OCI-LY7 (cell line): ENCODE measurements around the gene FHOD3. TPM values are rescaled to one million over a fixed set of nuclear protein-coding genes. Genes with fewer than 3 reads are reported as not detected.

ENCODE experiments used
- BruUV-seq: library from RNA; stranded (reverse); fragments of 400-500 nt; replicated peaks from 2 replicates; lab custom pipeline; 2021; lab: Mats Ljungman, UMichigan
- CTCF ChIA-PET: fragments of 300-600 bp; sonication (Branson Sonifier 250); formaldehyde crosslinking; loops from one replicate; lab custom pipeline; 2022; ENCODE audit warnings: antibody characterized with exemption; ENCODE audit not compliant: unreplicated experiment; lab: Charles Lee
- POLR2A ChIA-PET: fragments of 300-600 bp; sonication (Branson Sonifier 250); formaldehyde crosslinking; loops from one replicate; lab custom pipeline; 2022; ENCODE audit warnings: antibody characterized with exemption; lab: Charles Lee
- DNase-seq: peaks from one replicate; pipeline ENCODE4 v3.0.0-alpha.2; 2015; ENCODE audit warnings: low spot score
- H2AFZ ChIP-seq: fragments of 200-600 bp; sonication (generic), shearing (Covaris generic); 2 replicates; pipeline ENCODE4 v1.6.1; 2014; ENCODE audit warnings: mild to moderate bottlenecking, antibody characterized with exemption, low read length, moderate library complexity
- H3K27ac ChIP-seq: fragments of 200-600 bp; sonication (generic); 2 replicates; pipeline ENCODE4 v1.5.1; 2014; ENCODE audit warnings: mixed run types, low read depth, mild to moderate bottlenecking, moderate library complexity, low read length, inconsistent platforms; ENCODE audit not compliant: poor library complexity, severe bottlenecking
- H3K36me3 ChIP-seq: fragments of 200-600 bp; sonication (generic); 2 replicates; pipeline ENCODE4 v1.6.1; 2014; ENCODE audit warnings: mild to moderate bottlenecking, antibody characterized with exemption, low read length, moderate library complexity, mixed read lengths; ENCODE audit not compliant: insufficient read depth
- H3K4me1 ChIP-seq: fragments of 200-600 bp; sonication (generic); 2 replicates; pipeline ENCODE4 v1.5.1; 2014; ENCODE audit warnings: mild to moderate bottlenecking, low read length; ENCODE audit not compliant: insufficient read depth, poor library complexity, severe bottlenecking
- H3K4me2 ChIP-seq: fragments of 200-600 bp; sonication (generic); 2 replicates; pipeline ENCODE4 v1.6.1; 2014; ENCODE audit warnings: mild to moderate bottlenecking, low read length
- H3K4me3 ChIP-seq: fragments of 200-600 bp; sonication (generic); 2 replicates; pipeline ENCODE4 v1.5.1; 2014; ENCODE audit warnings: mild to moderate bottlenecking, low read depth, low read length; ENCODE audit not compliant: poor library complexity, severe bottlenecking
- H3K79me2 ChIP-seq: fragments of 200-600 bp; sonication (generic); 2 replicates; pipeline ENCODE4 v1.6.1; 2016; ENCODE audit warnings: low read depth, mild to moderate bottlenecking, low read length, moderate library complexity, mixed read lengths; ENCODE audit not compliant: insufficient read depth
- H3K9me2 ChIP-seq: fragments of 200-600 bp; sonication (generic); 2 replicates; pipeline ENCODE4 v1.6.1; 2016; ENCODE audit warnings: mild to moderate bottlenecking, low read length, mixed read lengths; ENCODE audit not compliant: insufficient read depth
- H3K9me3 ChIP-seq: fragments of 200-600 bp; sonication (generic); 2 replicates; pipeline ENCODE4 v1.6.1; 2014; ENCODE audit warnings: mild to moderate bottlenecking, mixed run types, low read length, mixed read lengths
- H4K20me1 ChIP-seq: fragments of 200-600 bp; sonication (generic); 2 replicates; pipeline ENCODE4 v1.6.1; 2014; ENCODE audit warnings: mild to moderate bottlenecking, antibody characterized with exemption, low read length, moderate library complexity, mixed read lengths; ENCODE audit not compliant: insufficient read depth
- CTCF ChIP-seq: fragments of 200-600 bp; sonication (generic); conservative IDR thresholded peaks from 2 replicates; pipeline ENCODE4 v1.5.1; 2014; ENCODE audit warnings: mild to moderate bottlenecking, antibody characterized with exemption, low read length, moderate library complexity, mixed read lengths
- EZH2phosphoT487 ChIP-seq: fragments of 200-600 bp; sonication (generic); IDR thresholded peaks from 2 replicates; pipeline ENCODE4 v1.6.1; 2018; ENCODE audit warnings: low read depth, borderline replicate concordance, mild to moderate bottlenecking, mixed run types, antibody characterized with exemption, low read length, moderate library complexity, mixed read lengths
- intact Hi-C: fragments of 100-400 bp; cut with micrococcal nuclease; formaldehyde crosslinking; loops from one replicate; pipeline ENCODE4 v1.10.0; 2022; ENCODE audit not compliant: unreplicated experiment
- total RNA-seq, 2 experiments: library from RNA; depleted of rRNA in 1 of 2; stranded (reverse); fragments of >200 nt in 1 of 2; shearing (Covaris generic) in 1 of 2; gene quantifications; 2 replicates each; pipeline ENCODE4 v1.2.3, GENCODE V29; 2014 to 2022

The FHOD3 gene
- total RNA-seq, 2 experiments from 2014 or later = 0.06 to 2.4 TPM

- no peak for TF ChIP-seq EZH2phosphoT487
- TF ChIP-seq CTCF = no peak
- BruUV-seq = no TSS peak
- H3K4me1 ChIP-seq = no peaks in the 10 kb centered on the region
- no peak for DNase-seq
- no peak overlapping the region for H2AFZ ChIP-seq
- no peaks in the 10 kb centered on the region for H3K36me3 ChIP-seq
- no peak overlapping the region for H3K27ac ChIP-seq
- no peaks in the 10 kb centered on the region for H3K9me2 ChIP-seq
- no peak overlapping the region for H3K4me3 ChIP-seq
- no peaks in the 10 kb centered on the region for H3K79me2 ChIP-seq
- no peaks in the 10 kb centered on the region for H4K20me1 ChIP-seq
- intact Hi-C loops = no loop called here
- ChIA-PET CTCF (no interaction called here), POLR2A (no interaction called here)
- H3K9me3 ChIP-seq = no peaks in the 10 kb centered on the region
- no peak overlapping the region for H3K4me2 ChIP-seq
These were observed 83.6 kb downstream of the FHOD3 start for GRCh38 chr18:36381075-36381474.

GRCh38 chr18:36382854-36383253, 85.3 kb downstream of the FHOD3 start:
- H3K79me2 ChIP-seq = no peaks in the 10 kb centered on the region
- no peak overlapping the region for H3K4me3 ChIP-seq
- H3K9me3 ChIP-seq = no peaks in the 10 kb centered on the region
- POLR2A ChIA-PET = no interaction called here
- no peak overlapping the region for H3K27ac ChIP-seq
- no peak overlapping the region for H2AFZ ChIP-seq
- CTCF ChIA-PET = no interaction called here
- no peaks in the 10 kb centered on the region for H3K4me1 ChIP-seq
- no peak for DNase-seq
- BruUV-seq = no TSS peak
- H3K9me2 ChIP-seq = no peaks in the 10 kb centered on the region
- no peak overlapping the region for H3K4me2 ChIP-seq
- intact Hi-C loops = no loop called here
- H3K36me3 ChIP-seq = no peaks in the 10 kb centered on the region
- no peaks in the 10 kb centered on the region for H4K20me1 ChIP-seq
- no peak for TF ChIP-seq EZH2phosphoT487
- no peak for TF ChIP-seq CTCF

- ChIA-PET POLR2A (no interaction called here), CTCF (no interaction called here)
- DNase-seq = no peak
- BruUV-seq = no TSS peak
- no peaks in the 10 kb centered on the region for H3K79me2 ChIP-seq
- no peaks in the 10 kb centered on the region for H3K9me2 ChIP-seq
- H2AFZ ChIP-seq = no peak overlapping the region
- H3K27ac ChIP-seq = no peak overlapping the region
- intact Hi-C loops = no loop called here
- H3K4me1 ChIP-seq = no peaks in the 10 kb centered on the region
- TF ChIP-seq CTCF (no peak), EZH2phosphoT487 (no peak)
- no peaks in the 10 kb centered on the region for H3K9me3 ChIP-seq
- H4K20me1 ChIP-seq = no peaks in the 10 kb centered on the region
- H3K4me2 ChIP-seq = no peak overlapping the region
- H3K4me3 ChIP-seq = no peak overlapping the region
- no peaks in the 10 kb centered on the region for H3K36me3 ChIP-seq
These were observed 88.8 kb downstream of the FHOD3 start for GRCh38 chr18:36386150-36386920.
